Measurements from ENCODE around the gene SERPINE2.

GRCh38 chr2:224033601-224034000 lies 5.5 kb downstream of the SERPINE2 start:
- TF ChIP-seq CTCF (IDR thresholded peaks at IDR 0.05), result no peak
- TF ChIP-seq EP300 (IDR thresholded peaks at IDR 0.05), result no peak

Data from ovary (tissue), 3 donors.